GM19468 (cell line): ENCODE measurements around the gene MAGI3.
"Not testable (repeated sequence)": the region's sequence is repeated elsewhere in the genome, so short reads cannot be mapped to it uniquely, and the experiment has no call there.

Experiments used
- ATAC-seq: cut with Tn5 transposase; IDR thresholded peaks from one replicate; pipeline ENCODE4 v1.9.1; 2021; ENCODE audit warnings: mild to moderate bottlenecking, moderate library complexity, moderate number of reproducible peaks; ENCODE audit not compliant: unreplicated experiment; ENCODE audit errors: extremely low read depth

MAGI3 gene

DNA sequence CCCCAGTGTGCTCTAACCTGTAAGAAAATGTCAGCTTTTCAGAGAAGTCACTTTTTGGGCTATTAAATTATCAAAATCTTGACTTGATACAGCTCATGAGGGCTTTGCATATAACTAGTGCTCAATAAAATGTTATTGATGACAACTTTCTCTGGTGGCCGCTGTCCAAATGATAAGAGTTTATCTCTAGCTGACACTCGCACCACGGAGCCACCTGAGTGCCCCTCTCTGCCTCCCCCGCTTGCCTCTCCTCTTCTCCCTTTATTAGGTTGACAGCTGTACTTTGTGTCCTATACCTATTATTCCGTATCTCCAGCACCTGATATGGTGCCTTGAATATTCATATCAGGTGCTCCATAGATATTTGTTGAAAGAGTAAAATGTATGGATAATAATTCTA lies 286.2 kb downstream of the MAGI3 start:
- no peak for ATAC-seq

DNA sequence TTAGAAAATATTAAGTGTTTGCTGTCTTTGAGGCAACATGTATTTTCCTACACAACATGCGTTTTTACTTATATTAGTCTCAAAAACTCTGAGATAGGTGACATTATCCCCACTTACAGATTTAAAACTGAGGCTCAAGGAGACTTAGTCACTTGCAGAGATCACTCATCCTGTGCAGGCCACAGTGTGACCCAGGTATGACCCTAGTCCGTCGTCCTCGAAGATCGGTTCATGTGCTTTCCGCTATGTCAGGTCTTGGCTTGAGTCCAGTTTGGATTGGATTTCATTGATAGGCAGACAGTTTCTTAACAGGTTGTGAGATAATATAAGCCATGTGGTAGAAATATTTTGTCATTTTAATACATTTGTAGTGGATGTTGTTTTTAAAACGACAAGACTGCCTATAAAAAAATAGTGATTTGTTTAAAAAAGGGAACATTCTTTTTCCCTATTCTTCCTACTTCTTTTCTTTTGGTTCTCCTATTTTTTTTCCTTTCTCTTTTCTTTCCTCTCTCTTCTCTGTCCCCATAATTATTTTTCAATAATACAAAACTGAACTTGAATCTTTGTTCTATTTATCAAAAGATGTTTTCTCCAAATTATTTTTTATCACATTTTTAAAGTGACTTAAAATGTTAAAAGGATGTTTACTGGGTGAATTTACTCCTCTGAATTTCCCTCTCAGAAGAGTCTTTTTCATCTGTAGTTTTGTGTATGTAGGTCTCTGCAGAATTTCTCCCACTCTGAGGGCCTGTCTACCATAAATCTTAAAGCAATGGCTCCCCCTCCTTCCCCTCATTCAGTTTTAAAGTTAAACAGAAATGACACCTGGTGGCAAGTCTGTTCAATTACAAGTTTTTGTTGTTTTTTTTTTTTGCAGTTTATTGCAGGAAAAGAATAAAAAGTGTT lies 287.2 kb downstream of the MAGI3 start:
- ATAC-seq = no peak

DNA sequence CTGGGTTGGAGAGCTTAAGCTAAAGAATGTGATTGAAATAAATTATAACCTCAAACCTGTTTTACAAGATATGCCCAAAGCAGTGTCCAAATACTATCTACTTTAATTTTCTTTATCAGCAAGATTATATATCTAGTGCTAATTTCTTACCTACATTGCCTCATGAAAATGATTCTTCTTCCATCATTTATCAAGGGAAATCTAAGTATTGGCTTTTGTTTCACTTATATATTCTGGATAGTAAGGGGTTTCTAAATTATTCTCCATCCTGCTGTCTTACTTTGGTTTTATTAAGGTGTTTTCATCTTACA lies 287.8 kb downstream of the MAGI3 start:
- no peak for ATAC-seq

DNA sequence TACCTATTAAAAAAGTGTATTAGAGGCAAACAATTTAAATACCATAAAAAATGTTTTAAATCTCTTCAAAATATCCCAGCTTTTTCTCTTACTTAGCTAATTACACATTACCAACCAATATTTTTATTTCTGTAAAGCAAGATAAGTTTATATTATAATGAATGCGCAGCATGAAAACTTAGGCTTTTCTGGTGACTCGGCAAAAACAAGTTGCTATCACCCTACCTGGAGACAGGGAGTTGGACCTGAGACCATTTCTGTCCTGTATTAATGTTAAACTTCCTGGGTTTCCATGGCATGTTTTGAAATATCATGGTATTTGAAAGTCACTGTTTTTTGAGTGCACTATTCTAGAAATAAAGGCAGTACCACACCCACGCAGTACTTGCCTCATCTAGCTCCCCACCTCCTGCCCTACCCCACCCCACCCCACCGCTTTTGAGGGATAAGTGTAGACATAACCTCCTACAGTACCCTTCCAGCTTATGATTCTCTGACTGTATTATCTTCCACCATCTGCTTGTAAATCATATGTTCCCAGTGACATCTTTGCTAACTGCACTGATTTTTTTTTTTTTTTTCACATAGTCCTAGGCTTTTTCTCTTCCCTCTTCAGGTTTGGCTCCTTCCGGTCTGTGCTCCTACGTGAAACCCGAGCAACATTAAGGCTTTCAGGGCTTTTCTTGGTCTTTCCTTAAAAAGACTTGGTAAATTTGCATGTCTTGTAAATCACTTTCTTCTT lies 291.5 kb downstream of the MAGI3 start:
- no peak for ATAC-seq

DNA sequence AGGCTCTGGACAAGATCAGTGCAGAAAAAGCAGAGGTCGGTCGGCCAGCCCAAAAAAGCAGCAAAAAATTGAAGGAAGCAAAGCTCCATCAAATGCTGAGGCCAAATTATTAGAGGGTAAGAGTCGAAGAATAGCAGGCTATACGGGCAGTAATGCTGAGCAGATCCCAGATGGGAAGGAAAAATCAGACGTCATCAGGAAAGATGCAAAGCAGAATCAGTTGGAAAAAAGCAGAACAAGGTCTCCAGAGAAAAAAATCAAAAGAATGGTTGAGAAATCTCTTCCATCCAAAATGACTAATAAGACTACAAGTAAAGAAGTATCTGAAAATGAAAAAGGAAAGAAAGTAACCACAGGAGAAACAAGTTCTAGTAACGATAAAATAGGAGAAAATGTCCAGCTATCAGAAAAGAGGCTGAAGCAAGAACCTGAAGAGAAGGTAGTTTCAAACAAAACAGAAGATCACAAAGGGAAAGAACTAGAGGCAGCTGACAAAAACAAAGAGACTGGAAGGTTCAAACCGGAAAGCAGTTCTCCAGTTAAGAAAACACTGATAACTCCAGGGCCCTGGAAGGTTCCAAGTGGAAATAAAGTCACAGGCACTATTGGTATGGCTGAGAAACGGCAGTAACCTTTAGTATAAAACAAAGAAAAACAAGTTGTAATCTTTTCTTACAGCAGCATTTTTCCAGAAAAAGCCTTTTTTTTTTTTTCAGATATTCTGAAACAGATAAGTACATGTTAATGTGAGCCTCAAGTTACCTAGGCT lies 293.3 kb downstream of the MAGI3 start:
- ATAC-seq = no peak

DNA sequence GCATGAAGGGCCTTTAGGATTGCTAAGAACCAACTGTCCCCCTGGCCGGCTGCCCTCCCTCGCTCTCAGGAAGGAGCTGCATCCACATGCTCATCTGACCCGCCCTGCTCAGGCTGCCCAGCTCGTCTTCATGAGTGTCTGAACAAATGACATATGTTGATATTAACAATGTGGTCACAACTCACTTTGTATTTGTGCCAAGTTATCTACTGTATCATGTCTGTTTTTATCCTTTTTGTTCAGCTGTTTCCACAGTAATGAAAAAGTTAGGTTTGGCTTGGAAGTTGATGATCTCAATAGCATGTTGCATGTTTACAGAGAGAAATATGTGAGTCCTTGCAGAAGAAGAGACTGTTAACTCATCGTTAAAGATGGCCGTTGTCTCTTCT lies 293.8 kb downstream of the MAGI3 start:
- ATAC-seq = no peak

DNA sequence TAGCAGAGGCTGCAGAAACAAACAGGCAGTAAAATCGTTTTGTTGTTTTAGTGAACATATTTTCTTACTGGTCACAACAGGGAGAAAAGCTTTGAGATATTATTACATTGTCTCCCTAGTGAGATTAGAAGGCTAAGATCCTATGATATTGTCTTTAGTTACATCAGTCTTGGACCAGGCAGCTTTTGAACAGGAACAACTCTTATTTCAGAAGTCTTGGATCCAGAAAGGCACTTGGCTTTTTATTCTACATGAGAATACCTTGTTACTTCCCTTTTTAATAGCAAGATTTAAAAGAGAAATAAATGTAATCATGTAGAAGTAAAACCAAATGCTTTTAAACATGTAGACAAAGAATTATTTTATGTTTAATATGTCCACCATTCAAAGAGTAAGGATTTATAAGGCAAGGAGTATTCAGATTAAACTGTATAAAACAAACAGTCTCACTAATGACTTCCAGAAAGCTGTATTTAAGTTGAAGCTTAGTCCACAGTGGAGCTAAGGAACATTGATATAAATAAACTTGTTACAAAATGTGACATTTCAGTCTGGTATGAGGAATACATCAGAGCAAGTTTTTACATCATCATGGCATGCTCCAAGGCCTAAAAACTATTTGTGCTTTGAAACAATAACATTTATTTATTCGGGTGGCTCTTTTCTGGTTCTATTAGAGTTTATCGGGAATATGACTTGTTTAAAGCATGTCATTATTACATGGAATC lies 296.7 kb downstream of the MAGI3 start:
- ATAC-seq = no peak

DNA sequence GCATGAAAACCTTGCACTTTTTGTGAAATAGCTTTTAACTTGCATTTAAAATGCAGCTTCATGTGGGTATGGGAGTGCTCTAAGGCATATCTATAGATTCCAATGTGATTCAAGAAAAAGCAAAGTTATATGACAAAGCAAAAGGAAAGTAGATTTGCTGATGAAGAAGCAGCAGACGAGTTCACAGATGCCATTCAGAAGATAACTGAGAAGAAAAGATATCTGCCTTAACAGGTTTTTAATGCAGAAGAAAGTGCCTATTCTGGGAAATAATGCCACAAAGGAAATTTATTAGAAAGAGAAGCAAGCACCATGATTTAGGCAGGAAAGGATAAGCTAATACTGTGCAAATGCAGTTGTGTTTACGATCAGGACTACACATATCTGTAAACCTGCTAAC lies 300.9 kb downstream of the MAGI3 start:
- no peak for ATAC-seq

DNA sequence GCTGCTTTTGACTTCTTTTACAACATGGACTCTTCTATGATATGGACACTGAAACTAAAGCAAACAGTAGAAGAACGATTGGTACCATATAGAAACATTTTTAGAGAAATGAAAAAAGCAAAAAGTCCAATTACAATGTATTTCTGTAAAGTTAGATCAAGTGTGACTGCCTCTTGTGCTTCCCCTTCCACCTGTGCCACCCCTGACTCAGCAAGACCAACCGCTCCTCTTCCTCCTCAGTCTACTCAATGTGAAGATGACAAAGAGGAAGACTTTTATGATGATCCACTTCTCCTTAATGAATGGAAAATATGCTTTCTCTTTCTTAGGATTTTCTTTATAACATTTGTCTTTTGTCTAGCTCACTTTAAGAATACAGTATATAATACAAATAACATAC lies 302.0 kb downstream of the MAGI3 start:
- ATAC-seq = no peak

DNA sequence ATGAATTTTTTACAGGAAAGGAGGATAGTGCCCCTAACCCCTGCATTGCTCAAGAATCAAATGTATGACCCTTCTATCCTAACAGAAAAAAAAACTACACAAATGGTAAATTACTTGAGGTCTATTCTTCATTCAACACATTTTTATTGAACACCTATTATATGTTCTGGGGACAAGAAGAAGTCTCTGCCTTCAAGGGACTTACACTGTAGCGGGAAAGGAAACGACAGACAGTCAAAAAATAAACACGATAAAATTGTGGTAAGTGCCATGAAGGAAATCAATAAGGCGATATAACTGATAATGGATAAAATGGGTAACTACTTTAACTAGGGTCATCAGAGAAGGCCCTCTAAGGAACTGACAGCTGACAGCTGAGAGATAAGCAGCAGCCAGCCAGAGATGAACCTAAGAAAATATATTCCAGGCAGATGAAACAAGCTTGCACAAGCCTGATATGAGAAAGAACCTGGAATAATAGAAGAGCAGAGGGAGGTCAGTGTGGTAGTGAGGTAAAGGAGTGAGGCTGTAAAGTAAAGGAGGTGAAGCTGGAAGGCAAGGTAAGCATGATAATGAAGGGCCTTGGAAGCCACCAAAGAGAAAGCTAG lies 302.6 kb downstream of the MAGI3 start:
- ATAC-seq = no peak

DNA sequence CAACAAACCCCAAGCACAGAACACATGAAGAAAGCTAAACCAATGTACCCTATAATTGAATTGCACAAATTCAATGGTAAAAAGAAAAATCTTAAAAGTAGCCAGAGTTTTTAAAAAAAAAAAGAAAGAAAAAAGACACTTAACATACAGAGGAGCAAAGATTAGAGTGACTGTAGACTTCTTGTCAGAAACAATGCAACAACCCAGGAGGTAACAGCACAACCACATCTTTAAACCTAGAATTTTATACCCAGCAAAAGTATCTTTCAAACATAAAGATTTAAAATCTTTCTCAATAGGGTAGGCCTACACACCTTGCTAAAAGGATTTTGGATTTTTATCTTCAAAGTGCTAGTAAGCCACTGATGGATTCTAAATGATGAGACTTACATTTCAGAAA lies 304.6 kb downstream of the MAGI3 start:
- no peak for ATAC-seq

DNA sequence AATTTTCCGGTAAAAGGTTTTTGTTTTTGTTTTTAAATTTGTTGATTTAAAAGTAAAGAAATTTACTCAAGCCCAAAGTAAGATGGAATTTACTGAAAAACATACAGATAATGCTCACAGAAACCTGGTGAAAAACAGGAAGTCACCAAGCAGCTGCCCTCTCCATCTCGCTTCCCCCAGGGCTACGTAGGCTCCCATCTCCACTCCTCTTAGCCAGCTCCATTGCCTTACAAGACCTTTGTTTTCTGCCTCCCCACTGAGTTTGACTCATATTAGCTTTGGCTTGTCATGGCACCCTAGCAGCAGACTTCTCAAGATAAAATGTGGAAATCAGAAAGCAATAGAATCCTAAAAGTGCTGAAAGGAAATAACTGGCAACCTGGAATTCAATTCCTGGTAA lies 311.1 kb downstream of the MAGI3 start:
- no peak for ATAC-seq

DNA sequence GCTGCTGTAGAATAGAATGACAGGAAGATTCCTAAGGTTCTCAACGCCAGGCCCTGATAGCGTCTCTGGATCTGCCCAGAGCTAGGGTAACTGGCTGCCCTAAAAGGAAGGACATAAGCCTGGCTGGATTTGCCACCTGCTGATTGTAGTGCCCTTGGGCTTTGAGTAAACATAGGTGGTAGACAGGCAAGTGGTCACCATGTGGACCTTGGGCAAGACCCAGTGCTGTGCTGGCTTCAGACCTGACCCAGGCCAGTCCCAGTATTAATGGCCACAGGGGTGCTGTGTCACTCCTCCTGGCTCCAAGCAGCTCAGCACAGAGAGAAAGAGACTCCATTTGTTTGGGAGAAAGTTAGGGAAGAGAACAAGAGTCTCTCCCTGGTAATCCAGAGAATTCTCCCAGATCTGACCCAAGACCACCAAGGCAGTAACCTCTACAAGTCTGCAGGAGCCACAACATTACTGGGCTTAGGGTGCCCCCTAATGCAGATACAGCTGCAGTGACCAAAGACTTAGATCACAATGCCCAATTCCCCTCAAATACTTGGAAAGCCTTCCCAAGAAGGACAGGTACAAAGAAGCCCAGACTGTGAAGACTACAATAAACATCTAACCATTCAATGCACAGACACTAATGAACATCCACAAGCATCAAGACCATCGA lies 324.4 kb downstream of the MAGI3 start:
- ATAC-seq = no peak

DNA sequence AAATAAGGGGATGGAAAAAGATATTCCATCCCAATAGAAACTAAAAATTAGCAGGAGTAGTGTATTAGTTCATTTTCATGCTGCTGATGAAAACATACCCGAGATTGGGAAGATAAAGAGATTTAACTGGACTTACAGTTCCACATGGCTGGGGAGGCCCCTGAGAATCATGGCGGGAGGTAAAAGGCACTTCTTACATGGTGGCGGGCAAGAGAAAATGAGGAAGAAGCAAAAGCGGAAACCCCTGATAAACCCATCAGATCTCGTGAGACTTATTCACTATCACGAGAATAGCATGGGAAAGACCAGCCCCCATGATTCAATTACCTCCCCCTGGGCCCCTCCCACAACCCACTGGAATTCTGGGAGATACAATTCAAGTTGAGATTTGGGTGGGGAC lies 327.2 kb downstream of the MAGI3 start:
- not testable (repeated sequence) for ATAC-seq

DNA sequence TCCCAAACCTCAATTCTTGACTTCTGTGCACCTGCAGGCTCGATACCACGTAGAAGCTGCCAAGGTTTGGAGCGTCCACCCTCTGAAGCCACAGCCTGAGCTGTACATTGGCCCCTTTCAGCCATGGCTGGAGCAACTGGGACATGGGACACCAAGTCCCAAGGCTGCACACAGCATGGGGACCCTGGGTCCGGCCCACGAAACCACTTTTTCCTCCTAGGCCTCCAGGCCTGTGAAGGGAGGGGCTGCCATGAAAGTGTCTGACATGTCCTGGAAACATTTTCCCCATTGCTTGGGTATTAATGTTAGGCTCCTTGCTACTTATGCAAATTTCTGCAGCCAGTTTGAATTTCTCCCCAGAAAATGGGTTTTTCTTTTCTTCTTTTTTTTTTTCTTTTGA lies 328.3 kb downstream of the MAGI3 start:
- not testable (repeated sequence) for ATAC-seq

DNA sequence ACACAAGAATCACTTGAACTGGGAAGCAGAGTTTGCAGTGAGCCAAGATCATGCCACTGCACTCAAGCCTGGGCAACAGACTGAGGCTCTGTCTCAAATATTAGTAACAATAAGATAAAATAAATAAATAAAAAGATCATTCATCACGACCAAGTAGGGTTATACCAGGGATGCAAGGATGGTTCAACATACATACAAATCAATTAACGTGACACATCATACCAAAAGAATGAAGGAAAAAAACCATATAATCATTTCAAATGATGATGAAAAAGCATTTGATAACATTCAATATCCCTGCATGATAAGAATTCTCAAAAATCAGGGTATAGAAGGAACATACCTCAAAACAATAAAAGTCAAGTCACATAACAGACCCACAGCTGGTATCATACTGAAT lies 330.7 kb downstream of the MAGI3 start:
- no peak for ATAC-seq

DNA sequence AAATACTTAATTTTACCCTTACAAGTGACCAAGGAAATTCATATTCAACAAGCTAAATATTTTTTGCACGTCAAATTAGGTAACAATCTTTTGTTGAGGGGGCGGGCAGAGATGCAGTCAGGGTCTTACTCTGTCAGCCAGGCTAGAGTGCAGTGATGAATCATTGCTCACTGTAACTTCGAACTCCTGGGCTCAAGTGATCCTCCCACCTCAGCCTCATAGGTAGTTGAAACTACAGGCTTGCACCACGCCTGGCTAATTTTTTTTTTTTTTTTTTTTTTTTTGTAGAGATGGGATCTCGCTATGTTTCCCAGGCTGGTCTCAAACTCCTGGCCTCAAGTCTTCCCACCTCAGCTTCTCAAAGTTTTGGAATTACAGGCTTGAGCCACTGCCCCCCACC lies 342.5 kb downstream of the MAGI3 start:
- ATAC-seq = no peak

DNA sequence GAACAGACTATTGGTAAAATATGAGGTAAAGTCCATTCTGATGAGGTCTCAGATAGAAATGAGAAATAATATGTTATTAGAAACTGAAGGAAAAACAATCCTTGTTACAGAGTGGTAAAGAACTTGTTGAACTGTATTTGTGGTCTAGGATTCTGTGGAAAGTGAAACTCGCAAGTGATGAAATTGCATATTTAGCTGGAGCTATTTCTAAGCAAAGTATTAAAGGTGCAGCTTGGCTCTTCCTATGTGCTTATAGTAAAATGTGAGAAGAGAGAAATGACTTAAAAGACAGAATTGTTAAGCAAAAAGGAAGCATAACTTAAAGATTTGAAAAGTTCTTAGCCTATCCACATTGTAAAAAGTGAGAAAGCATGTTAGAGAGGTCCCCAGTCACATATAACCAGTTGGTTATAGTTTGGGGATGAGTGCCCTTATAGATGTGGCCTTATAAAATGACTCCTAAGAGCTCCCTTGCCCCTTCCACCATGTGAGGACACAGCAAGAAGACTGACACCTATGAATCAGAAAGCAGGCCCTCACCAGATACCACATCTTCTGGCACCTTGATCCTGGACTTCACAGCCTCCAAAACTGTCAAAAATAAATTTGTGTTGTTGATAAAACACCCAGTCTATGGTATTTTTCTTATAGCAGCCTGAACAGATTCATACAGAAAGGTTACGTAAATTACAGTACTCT lies 344.2 kb downstream of the MAGI3 start:
- no peak for ATAC-seq
